ENCODE results near the gene NEK5. TPM values are rescaled to one million over a fixed set of nuclear protein-coding genes. Genes with fewer than 3 reads are reported as not detected.

The NEK5 gene
- polyA plus RNA-seq, 1 donor (not counting 4 experiments of a cell fraction or from before 2014, with no cell fraction given) = 0.21 TPM

GRCh38 chr13:52147225-52147624, 18.4 kb upstream of the NEK5 start:
- no peak overlapping the region for H3K4me2 ChIP-seq (ENCODE audit: control insufficient read depth, extremely low read depth, insufficient read depth, low read depth, low read length)
- H2AFZ ChIP-seq (ENCODE audit: control insufficient read depth, low read length) = no peak overlapping the region
- no peaks in the 10 kb centered on the region for H3K27me3 ChIP-seq (ENCODE audit: control insufficient read depth, extremely low read depth, insufficient read depth, low read length)
- DNase-seq (ENCODE audit: low read depth, low spot score) = no peak
- dilution Hi-C loops (cut with MboI; ENCODE audit: extremely low pct_ligation_motif_present, low sequenced_read_pairs) = no loop called here
- no peaks in the 10 kb centered on the region for H3K36me3 ChIP-seq (ENCODE audit: control insufficient read depth in 2 of 2, extremely low read depth in 1 of 2, insufficient read depth in 2 of 2, low read length in 2 of 2)
- no peaks in the 10 kb centered on the region for H3K9me3 ChIP-seq (ENCODE audit: control insufficient read depth, low read depth, low read length)
- H3K9ac ChIP-seq (ENCODE audit: control insufficient read depth, extremely low read depth, insufficient read depth, low read length) = no peak overlapping the region
- H4K20me1 ChIP-seq (ENCODE audit: control insufficient read depth, extremely low read depth, insufficient read depth, low read length) = no peaks in the 10 kb centered on the region
- H3K9me1 ChIP-seq (ENCODE audit: control insufficient read depth, extremely low read depth, insufficient read depth, low read length) = no peaks in the 10 kb centered on the region
- H3K79me2 ChIP-seq (ENCODE audit: control insufficient read depth, insufficient read depth, low read length) = no peaks in the 10 kb centered on the region
- H3K4me3 ChIP-seq (ENCODE audit: control insufficient read depth in 2 of 3, extremely low read depth in 1 of 3, insufficient read depth in 2 of 3, low read depth in 1 of 3, low read length in 3 of 3) = no peak overlapping the region
- TF ChIP-seq EZH2 (IDR thresholded peaks at IDR 0.05; ENCODE audit: low read length) = no peak
- TF ChIP-seq, protein P1, sequence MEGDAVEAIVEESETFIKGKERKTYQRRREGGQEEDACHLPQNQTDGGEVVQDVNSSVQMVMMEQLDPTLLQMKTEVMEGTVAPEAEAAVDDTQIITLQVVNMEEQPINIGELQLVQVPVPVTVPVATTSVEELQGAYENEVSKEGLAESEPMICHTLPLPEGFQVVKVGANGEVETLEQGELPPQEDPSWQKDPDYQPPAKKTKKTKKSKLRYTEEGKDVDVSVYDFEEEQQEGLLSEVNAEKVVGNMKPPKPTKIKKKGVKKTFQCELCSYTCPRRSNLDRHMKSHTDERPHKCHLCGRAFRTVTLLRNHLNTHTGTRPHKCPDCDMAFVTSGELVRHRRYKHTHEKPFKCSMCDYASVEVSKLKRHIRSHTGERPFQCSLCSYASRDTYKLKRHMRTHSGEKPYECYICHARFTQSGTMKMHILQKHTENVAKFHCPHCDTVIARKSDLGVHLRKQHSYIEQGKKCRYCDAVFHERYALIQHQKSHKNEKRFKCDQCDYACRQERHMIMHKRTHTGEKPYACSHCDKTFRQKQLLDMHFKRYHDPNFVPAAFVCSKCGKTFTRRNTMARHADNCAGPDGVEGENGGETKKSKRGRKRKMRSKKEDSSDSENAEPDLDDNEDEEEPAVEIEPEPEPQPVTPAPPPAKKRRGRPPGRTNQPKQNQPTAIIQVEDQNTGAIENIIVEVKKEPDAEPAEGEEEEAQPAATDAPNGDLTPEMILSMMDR (optimal IDR thresholded peaks at IDR 0.05 in 1 of 3, IDR thresholded peaks at IDR 0.05 in 1 of 3, conservative IDR thresholded peaks at IDR 0.05 in 1 of 3; ENCODE audit: extremely low read depth in 1 of 3, insufficient read depth in 2 of 3, low read length in 3 of 3) = no peak
- FAIRE-seq = no peak
- no peaks in the 10 kb centered on the region for H3K4me1 ChIP-seq (ENCODE audit: control insufficient read depth, extremely low read depth, insufficient read depth, low read length)
- H3K27ac ChIP-seq (ENCODE audit: control insufficient read depth, insufficient read depth, low read length) = no peak overlapping the region

- H3K36me3 ChIP-seq (ENCODE audit: control insufficient read depth in 2 of 2, extremely low read depth in 1 of 2, insufficient read depth in 2 of 2, low read length in 2 of 2) = no peaks in the 10 kb centered on the region
- no peak for DNase-seq (ENCODE audit: low read depth, low spot score)
- H3K4me1 ChIP-seq (ENCODE audit: control insufficient read depth, extremely low read depth, insufficient read depth, low read length) = no peaks in the 10 kb centered on the region
- H4K20me1 ChIP-seq (ENCODE audit: control insufficient read depth, extremely low read depth, insufficient read depth, low read length) = no peaks in the 10 kb centered on the region
- no peak overlapping the region for H3K27ac ChIP-seq (ENCODE audit: control insufficient read depth, insufficient read depth, low read length)
- H3K27me3 ChIP-seq (ENCODE audit: control insufficient read depth, extremely low read depth, insufficient read depth, low read length) = no peaks in the 10 kb centered on the region
- FAIRE-seq = peak; percentile 39
- H3K79me2 ChIP-seq (ENCODE audit: control insufficient read depth, insufficient read depth, low read length) = no peaks in the 10 kb centered on the region
- H3K9me3 ChIP-seq (ENCODE audit: control insufficient read depth, low read depth, low read length) = no peaks in the 10 kb centered on the region
- TF ChIP-seq, protein P1 (optimal IDR thresholded peaks at IDR 0.05 in 1 of 3, IDR thresholded peaks at IDR 0.05 in 1 of 3, conservative IDR thresholded peaks at IDR 0.05 in 1 of 3; ENCODE audit: extremely low read depth in 1 of 3, insufficient read depth in 2 of 3, low read length in 3 of 3) = no peak
- no peak for TF ChIP-seq EZH2 (IDR thresholded peaks at IDR 0.05; ENCODE audit: low read length)
- dilution Hi-C loops (cut with MboI; ENCODE audit: extremely low pct_ligation_motif_present, low sequenced_read_pairs) = no loop called here
- H3K9me1 ChIP-seq (ENCODE audit: control insufficient read depth, extremely low read depth, insufficient read depth, low read length) = no peaks in the 10 kb centered on the region
- H3K4me3 ChIP-seq (ENCODE audit: control insufficient read depth in 2 of 3, extremely low read depth in 1 of 3, insufficient read depth in 2 of 3, low read depth in 1 of 3, low read length in 3 of 3) = no peak overlapping the region
- no peak overlapping the region for H3K9ac ChIP-seq (ENCODE audit: control insufficient read depth, extremely low read depth, insufficient read depth, low read length)
- no peak overlapping the region for H2AFZ ChIP-seq (ENCODE audit: control insufficient read depth, low read length)
- no peak overlapping the region for H3K4me2 ChIP-seq (ENCODE audit: control insufficient read depth, extremely low read depth, insufficient read depth, low read depth, low read length)
These were observed 12.4 kb upstream of the NEK5 start for GRCh38 chr13:52141299-52141698.
